Daoy (cell line): ENCODE data around the gene ERVH48-1. TPM values are rescaled to one million over a fixed set of nuclear protein-coding genes. Genes with fewer than 3 reads are reported as not detected.
"Not testable (repeated sequence)": the region's sequence is repeated elsewhere in the genome, so short reads cannot be mapped to it uniquely, and the experiment has no call there.

Experiments used
- DNase-seq: peaks from one replicate; pipeline ENCODE4 v3.0.0-alpha.2; 2015; ENCODE audit warnings: low read depth
- total RNA-seq: library from RNA; depleted of rRNA; stranded (reverse); fragments of >200 nt; shearing (Covaris generic); gene quantifications from 2 replicates; pipeline ENCODE4 v1.2.3, GENCODE V29; 2014; rRNA removed

The ERVH48-1 gene
- total RNA-seq: not detected in 2 replicates

DNA sequence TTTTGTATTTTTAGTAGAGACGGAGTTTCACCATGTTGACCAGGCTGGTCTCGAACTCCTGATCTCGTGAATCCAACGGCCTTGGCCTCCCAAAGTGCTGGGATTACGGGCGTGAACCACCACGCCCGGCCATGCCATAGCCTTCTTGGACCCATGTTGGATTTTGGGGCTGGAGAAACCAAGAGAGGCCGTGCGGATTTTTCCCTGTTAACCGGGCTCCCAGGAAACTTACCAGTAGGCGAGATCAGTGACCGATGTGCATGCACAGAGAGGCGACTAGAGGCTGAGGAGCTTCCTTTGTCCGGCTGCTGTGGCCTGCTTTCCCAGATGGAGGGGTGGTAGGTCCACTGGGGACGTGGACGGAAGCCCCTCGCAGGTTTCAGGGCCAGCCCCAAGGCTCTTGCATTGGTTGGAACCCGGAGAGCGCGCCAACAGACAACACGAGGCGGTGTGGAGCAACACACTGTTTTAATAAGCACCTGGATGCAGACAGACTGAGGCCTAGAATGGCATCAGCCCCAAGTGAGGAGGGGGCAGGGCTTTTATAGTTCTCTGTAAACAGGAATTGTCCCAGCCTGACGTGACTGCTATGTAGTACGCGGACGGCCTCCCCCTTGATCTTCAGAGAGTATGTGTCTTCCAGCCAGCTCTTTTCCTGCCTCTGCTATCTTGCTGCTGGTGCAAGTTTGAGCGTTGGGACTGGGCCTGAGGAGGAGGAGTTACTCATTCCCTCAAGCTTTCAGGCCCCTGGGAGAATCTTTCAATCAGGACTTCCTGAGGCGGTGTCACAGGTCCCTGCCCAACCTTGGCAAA is at the start of gene ERVH48-1:
ERVH48-1 (minus strand) TSS at position 517 of the 813 bp plus-strand sequence. CDS start 6,624 bp downstream, outside the sequence.
- DNase-seq: no peak

DNA sequence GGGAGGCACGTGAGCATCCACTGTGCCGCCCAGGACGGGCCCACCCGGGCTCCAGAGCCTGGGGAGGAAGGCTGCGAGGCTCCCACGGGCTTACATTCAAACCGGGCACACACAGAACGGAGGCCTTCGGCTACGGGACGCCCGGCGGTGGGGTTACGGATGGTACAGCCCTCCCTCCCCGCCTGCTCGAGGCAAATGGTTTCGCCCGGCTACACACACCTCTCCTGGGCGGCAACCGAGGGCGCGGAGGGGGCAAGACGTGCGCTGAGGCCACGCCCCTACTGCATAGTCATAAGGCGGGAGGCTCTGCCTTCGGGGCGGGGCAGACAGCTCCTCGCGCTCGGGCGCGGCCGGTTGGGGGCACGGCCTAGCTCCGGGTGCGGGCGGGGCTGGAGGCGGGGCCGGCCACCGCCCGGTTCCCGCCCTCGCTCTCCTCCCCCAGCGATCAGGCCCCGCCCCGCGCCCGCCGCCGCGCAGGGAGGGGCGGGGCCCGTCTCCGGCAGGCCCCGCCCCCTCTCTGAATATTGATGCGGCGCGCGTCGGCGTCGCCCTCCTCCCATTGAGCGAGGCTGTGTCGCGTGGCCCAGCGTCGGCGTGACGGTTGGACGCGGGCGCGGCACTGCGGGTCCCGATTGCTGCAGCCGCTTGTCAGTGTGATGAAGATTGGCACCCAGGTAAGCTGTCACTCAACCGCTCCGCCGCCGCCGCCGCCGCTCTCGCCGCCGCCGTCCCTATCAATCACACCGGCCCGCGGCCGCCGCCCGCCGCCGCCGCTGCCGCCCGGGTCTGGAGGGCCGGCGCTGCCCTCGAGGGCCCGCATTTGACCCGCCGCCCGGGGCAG is 48.8 kb upstream of the ERVH48-1 start, which contains the start of gene PKNOX1:
PKNOX1 (plus strand) TSS at position 572 of the 841 bp plus-strand sequence. CDS start 29,820 bp downstream, outside the sequence.
- DNase-seq: peak; percentile 100

DNA sequence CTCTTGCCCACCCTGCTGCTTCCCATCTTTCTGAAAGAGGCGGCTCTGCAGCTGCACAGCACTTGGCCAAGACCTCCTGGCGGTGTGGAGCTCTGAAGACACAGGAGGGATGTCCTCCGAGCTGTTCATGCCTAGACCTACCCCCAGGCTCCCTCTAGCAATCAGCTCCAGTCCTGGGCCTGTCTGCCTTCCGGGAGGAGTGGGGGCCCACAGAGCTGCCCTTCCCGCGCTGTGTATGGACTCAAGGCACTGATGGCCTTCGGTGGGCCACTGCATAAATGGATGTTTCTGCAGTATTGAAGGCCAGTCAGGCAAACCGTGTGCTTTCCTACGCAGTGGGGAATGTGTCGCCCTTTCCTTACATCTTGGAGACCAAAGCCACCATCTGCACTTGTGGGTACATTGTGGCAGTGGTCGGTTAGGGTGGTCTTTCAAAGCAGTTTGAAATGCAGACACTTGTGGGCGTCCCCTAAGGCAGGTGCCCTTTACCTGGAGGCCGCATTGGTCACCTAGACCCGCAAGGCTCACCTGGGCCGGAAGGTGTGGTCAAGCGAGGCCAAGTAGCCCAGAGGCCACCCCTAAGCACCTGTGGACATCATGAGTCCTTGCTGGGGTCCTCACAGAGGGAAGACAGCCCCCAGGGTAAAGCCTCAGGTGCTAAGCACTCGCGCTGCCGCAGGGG is 48.0 kb upstream of the ERVH48-1 start:
- no peak for DNase-seq

DNA sequence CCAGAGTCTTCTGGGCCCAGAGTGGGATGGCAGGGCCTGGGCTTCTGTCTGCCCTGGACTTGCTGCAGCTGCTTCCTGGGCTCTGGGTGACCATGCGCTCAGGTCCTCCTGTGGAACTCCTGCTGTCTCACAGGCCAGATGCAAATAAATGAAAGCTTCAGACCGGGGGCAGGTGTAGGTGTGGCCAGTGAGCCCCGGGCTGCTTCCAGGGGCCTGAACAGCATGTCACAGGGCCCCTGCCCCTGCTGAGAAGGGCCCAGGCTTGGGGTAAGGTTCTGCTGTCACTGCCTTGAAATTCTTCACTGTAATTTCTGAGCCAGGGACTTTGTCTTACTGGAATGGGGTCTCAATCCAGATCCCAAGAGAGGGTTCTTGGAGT is 46.5 kb upstream of the ERVH48-1 start:
- no peak for DNase-seq

DNA sequence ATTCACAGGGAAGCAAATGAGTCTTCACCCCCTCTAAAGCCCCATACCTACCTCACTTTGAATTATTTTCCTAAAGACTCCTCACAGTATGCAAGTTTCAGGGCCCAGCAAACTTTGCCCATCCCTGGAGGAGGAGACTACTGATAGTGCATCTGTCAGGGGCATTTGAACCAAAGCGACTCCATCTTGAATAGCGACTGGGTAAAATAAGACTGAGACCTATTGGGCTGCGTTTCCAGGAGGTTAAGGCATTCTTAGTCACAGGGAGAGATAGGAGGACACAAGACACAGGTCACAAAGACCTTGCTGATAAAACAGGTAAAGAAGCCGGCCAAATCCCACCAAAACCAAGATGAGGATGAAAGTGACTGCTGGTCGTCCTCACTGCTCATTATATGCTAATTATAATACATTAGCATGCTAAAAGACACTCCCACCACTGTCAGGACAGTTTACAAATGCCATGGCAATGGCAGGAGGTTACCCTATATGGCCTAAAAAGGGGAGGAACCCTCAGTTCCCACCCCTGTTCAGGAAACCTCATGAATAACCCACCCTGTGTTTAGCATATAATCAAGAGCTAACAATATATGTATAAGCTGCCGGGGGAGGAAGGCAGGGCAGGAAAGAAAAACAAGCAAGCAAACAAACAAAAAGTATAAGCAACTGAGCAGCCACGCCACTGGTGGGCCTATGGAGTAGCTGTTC is 45.7 kb upstream of the ERVH48-1 start:
- DNase-seq: no peak

DNA sequence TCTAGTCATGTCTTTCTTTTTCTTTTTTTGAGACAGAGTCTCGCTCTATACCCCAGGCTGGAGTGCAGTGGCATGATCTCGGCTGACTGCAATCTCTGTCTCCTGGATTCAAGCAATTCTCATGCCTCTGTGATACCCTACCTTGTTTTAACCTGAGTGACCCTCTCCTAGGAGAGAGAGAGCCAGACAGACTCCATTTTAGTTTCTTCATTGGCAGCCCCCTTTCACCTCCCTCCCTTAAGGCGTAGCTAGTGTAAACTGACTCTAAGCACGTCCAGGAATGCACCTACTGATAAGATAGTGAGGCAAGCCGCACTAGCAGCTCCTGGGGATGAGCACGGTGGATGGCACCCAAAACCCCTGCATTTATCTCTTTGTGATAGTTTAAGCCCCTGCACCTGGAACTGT is 43.8 kb upstream of the ERVH48-1 start:
- no peak for DNase-seq

DNA sequence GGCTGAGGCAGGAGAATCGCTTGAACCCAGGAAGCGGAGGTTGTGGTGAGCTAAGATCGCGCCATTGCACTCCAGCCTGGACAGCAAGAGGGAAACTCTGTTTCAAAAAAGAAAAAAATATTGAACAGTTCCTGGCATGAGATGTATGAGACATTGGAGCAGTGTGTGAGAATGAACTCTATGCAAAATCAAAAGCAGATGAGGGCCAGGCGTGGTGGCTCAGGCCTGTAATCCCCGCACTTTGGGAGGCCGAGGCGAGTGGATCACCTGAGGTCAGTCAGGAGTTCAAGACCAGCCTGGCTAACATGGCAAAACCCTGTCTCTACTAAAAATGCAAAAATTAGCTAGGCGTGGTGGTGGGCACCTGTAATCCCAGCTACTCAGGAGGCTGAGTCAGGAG is 42.2 kb upstream of the ERVH48-1 start:
- not testable (repeated sequence) for DNase-seq

DNA sequence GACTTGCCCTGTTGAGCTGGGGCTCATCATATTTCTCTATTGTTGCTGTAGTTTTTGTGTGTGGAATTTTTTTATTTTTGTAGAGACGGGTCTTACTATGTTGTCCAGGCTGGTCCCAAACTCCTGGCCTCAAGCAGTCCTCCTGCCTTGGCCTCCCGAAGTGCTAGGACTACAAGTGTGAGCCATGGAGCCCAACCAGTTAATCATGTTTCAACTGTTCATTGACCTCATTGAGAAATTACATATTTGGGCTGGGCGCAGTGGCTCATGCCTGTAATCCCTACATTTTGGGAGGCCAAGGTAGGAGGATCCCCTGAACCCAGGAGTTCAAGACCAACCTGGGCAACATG is 39.8 kb upstream of the ERVH48-1 start:
- no peak for DNase-seq

DNA sequence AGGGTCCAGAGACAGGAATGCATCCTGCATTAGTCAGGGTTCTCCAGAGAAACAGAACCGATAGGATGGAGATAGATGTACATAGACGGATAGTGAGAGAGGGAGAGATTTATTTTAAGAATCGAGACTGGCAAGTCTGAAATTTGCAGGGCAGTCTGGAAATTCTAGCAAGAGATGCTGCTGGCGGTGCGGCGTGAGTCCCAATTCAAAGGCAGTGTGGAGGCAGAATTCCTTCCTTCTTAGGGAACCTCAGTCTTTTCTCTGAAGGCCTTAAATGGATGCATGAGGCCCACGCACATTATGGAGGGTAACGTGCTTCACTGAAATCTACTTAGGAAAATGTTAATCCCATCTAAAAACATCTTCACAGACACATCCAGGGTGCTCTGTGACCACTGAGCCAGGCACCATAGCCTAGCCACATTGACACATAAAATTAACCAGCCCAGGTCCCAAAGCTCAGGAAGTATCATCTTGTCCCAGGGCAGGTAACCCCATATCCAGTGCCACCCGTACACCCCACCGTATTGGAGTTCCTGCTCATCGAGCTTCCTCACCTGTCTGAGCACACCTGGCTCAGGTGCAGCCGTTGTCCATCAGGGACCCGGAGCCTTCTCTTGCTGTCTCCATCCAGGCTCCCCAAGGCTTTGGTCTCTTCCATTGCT is 39.2 kb upstream of the ERVH48-1 start:
- DNase-seq: no peak

DNA sequence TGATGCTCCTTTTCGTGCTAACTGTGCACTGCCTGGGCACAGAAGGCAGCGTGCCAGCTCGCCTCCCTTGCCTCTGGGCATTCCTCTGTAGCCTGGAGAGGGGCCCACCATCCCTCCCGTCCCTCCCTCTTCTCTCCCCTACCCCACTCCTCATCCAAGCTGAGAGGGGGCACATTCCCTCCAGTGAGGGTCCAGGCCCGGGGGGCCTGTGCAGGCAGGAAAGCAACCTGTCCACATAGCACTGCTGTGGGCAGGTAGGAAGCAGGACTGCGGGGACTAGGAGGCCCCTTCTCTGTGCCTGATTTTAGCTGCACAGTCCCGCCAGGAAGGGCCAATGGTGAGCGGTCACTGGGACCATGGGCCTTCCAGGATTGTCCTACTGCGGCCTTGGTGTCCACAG is 38.7 kb upstream of the ERVH48-1 start:
- DNase-seq: no peak

DNA sequence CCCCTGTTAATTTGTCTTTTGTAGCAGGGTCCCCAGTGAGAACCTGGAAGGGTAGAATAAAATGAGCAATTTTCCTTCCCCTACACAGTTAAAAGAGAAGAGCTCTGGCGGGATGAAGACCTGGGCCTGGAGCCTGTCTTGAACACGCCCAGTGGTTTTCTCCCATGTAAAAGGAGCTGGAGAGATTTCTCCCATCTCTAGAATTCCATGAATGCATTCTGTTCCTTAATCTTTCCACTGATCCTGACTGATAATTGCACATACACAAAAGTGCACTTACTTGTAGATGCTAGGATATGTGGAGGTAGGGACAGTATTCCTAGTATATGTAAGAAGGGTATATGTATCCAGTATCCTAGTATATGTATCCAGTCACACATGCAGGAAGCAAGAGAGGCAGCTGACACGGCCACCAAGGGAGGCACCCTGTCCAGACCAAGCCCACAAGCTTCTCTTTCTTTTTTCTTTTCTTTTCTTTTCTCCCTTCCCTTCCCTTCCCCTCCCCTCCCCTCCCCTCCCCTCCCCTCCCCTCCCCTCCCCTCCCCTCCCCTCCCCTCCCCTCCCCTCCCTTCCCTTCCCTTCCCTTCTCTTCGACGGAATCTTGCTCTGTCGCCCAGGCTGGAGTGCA is 37.1 kb upstream of the ERVH48-1 start:
- no peak for DNase-seq

DNA sequence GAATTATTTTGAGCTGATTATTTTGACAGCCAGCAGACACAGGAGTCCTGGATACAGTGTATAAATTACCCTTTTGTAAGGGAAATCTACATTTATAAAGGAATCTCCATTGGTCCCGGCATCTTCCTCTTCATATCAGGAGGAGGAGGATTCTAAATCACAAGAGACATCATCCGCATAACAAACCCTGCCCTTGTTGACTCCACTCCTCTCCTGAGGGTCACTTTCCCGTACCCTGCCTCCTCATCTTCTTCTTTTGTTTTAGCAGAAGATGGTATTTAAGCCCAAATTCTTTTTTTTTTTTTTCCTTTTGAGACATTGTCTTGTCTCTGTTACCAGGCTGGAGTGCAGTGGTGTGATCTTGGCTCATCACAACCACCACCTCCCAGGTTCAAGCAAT is 34.3 kb upstream of the ERVH48-1 start:
- DNase-seq: no peak

DNA sequence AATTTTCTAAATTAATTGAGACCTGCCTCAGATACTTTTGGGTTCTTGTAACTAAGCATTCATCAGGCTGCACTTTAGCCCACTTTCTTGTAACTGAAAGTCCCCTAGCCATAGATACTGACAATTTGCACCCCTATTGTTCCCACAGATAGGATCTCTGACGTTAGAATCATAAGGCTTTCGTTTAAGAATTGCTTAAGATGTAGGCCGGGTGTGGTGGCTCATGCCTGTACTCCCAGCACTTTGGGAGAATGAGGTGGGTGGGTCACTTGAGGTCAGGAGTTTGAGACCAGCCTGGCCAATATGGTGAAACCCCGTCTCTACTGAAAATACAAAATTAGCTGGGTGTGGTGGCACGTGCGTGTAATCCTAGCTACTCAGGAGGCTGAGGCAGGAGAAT is 32.7 kb upstream of the ERVH48-1 start:
- not testable (repeated sequence) for DNase-seq

DNA sequence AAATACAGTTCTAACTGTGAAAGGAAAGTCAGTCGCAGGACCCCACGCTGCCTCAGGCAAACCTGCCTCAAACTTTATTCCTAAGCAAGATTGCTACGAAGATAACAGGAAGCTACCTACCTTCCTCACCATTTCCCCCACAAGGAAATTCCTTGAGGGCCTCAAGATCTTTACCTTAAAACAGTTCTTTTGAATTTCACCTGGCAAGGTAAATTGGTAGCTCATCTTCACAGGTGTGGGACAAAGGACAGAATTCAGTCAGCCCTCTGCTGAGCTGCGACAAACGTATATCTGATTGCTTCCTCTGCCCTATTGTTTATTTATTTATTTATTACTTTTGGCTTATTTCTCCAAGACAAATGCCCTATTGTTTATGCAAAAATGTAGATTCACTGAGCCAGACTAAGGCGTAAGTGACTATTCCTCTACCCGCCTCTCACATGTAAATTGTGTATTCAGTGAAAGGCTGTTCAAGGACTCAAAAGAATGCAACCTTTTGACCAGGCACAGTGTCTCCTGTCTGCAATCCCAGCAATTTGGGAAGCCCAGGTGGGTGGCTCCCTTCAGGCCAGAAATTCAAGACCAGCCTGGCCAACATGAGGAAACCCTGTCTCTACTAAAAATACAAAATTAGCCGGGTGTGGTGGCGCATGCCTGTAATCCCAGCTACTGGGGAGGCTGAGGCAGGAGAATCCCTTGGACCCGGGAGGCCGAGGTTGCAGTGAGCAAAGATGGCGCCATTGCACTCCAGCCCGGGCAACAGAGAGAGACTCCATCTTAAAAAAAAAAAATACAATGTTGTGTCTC is 31.6 kb upstream of the ERVH48-1 start:
- DNase-seq: no peak

DNA sequence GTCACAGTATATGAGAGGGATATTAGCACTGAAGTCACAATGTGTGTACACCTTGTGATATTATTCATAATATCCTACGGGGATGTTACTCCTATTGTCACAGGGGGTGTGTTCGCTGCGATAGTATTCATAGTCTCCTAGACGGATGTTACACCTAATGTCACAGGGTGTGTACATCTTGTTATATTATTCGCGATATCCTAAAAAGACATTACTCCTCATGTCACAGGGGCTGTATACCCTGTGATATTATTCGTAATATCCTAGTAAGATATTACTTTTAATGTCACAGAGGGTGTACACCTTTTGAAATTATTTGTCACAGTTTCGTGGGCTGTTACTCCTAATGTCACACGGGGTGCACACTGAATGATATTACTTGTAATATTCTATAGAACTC is 25.8 kb upstream of the ERVH48-1 start:
- DNase-seq: not testable (repeated sequence)

DNA sequence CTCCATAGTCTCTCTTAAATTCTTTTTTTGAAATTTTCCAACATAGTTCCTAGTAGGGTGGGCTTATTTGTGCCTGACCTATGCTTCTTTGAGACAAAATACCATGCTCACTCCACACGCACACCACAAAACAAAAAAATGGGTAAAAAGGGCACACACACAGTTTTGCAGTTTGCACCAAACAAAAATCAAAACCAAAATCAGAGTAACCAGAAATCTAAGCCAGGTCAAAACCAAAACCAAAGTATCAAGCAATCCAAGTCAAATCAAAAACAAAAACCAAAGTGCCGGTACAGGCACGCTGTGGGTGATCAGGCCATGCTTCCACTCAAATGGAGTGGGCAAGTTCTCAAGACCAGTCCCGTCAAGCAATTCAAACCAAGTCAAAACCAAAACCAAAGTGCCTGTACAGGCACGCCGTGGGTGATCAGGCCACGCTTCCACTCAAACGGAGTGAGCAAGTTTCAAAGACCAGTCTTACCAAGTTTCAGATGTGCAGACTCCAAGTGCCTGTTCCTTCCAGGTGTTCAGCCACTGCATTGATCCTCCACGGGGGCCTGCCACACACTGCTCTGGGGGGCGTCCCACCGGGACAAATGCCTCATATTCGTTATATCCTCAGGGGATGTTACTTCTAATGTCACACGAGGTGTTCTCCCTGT is 23.8 kb upstream of the ERVH48-1 start:
- DNase-seq: not testable (repeated sequence)

DNA sequence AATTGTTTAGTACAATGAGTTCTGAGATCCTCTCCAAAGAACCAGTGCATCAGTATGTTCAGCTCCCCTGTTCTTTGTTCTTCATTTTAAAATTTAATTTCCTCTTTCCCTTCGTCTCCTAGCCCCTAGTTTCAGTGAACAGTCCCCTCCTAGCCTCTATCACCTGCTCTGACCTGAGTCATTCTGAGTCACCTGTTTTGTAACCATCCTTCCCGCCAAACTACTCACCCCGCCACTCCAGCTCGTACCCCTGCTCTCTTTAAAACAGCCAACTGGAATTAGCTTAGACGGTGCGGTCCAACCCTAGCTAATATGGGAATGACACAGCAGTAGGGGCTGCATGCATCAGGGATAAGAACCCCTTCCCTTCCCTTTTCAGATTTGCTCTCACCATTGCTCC is 16.8 kb upstream of the ERVH48-1 start:
- no peak for DNase-seq

DNA sequence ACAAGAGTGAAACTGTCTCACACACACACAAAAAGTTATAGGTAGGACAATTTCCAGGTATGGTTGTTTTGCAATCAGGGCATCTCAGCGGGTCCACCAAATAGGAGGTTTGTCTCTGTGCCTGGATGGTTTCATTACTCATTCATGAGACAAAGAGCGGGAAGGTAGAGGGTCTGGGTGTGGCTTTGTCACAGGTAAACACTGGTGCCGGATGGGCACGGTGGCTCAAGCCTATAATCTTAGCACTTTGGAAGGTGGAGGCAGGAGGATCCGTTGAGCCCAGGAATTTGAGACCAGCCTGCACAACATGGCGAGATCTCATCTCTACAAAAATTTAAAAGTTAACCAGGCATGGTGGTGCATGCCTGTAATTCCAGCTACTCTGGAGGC is 16.3 kb upstream of the ERVH48-1 start:
- no peak for DNase-seq
